ENCODE measurements around the gene SORCS2.

- TF ChIP-seq GATA2 (IDR thresholded peaks at IDR 0.05; ENCODE audit: low read depth, low read length) (no peak), GATA3 (IDR thresholded peaks at IDR 0.05; ENCODE audit: low read depth, low read length) (no peak)
Measured at GRCh38 chr4:7467471-7467870, 275.1 kb downstream of the SORCS2 start.

Measured in SH-SY5Y (cell line).